Natural killer cell (primary cell): Measurements from ENCODE around the gene KRTAP10-10. TPM values are rescaled to one million over a fixed set of nuclear protein-coding genes. Genes with fewer than 3 reads are reported as not detected.
A peak's percentile ranks its signal among the peaks of the same experiment; 100 is the strongest.

ENCODE experiments used
- ATAC-seq, 3 donors: fragments of 150-1000 bp in 2 of 3; fragments of 200-7000 bp in 1 of 3; cut with Tn5 transposase; 1 replicate in 1 of 3; 2 replicates in 2 of 3; pipeline ENCODE4 v1.10.0; 2021; ENCODE audit warnings: mild to moderate bottlenecking in 2 of 3, moderate library complexity in 2 of 3
- DNase-seq, 2 donors: peaks; one replicate each; pipeline versions ENCODE4 v3.0.0 to v3.0.0-alpha.2; 2013 to 2021; ENCODE audit warnings: mixed read lengths in 1 of 2
- H3K27ac ChIP-seq: one replicate; pipeline ENCODE4 v1.5.1; 2013; ENCODE audit warnings: mild to moderate bottlenecking, low read length
- H3K27me3 ChIP-seq: one replicate; pipeline ENCODE4 v1.6.1; 2013; ENCODE audit warnings: low read length; ENCODE audit not compliant: control insufficient read depth, insufficient read depth
- H3K36me3 ChIP-seq: one replicate; pipeline ENCODE4 v1.6.1; 2013; ENCODE audit warnings: low read length; ENCODE audit not compliant: control insufficient read depth, insufficient read depth
- H3K4me1 ChIP-seq: one replicate; pipeline ENCODE4 v1.6.1; 2013; ENCODE audit warnings: low read length; ENCODE audit not compliant: control insufficient read depth, insufficient read depth
- H3K4me3 ChIP-seq: one replicate; pipeline ENCODE4 v1.5.1; 2013; ENCODE audit warnings: low read length
- H3K9me3 ChIP-seq: one replicate; pipeline ENCODE4 v1.6.1; 2013; ENCODE audit warnings: low read length; ENCODE audit not compliant: control insufficient read depth, insufficient read depth
- H3K27ac Mint-ChIP-seq, 2 donors: one replicate each; pipeline ENCODE4 v1.8.0; 2022; ENCODE audit warnings: mild to moderate bottlenecking in 2 of 2, mixed read lengths in 2 of 2, moderate library complexity in 1 of 2
- H3K27me3 Mint-ChIP-seq, 2 donors: one replicate each; pipeline ENCODE4 v1.8.0; 2022; ENCODE audit warnings: low read depth in 2 of 2, mixed read lengths in 2 of 2
- H3K36me3 Mint-ChIP-seq: one replicate; pipeline ENCODE4 v1.8.0; 2022; ENCODE audit warnings: mixed read lengths
- H3K4me1 Mint-ChIP-seq, 2 donors: one replicate each; pipeline ENCODE4 v1.8.0; 2022; ENCODE audit warnings: mixed read lengths in 2 of 2
- H3K4me3 Mint-ChIP-seq: one replicate; pipeline ENCODE4 v1.8.0; 2022; ENCODE audit warnings: mild to moderate bottlenecking, moderate library complexity, mixed read lengths
- H3K9me3 Mint-ChIP-seq, 2 donors: one replicate each; pipeline ENCODE4 v1.8.0; 2022; ENCODE audit warnings: mixed read lengths in 2 of 2
- CTCF ChIP-seq: fragments of 200-600 bp; IDR thresholded peaks from one replicate; pipeline ENCODE4 v1.8.0; 2022; ENCODE audit warnings: antibody characterized with exemption
- WGBS: methylation state at CpG from one replicate; pipeline ENCODE4 v1.1.7; 2013; ENCODE audit warnings: missing lambda C conversion rate; ENCODE audit not compliant: insufficient coverage; 5-methylcytosine and 5-hydroxymethylcytosine counted together
- intact Hi-C: fragments of 100-400 bp; cut with micrococcal nuclease; formaldehyde crosslinking; loops from one replicate; pipeline ENCODE4 v1.14.2; 2022
- total RNA-seq, 4 donors: library from RNA; stranded (reverse); fragments of 120-200 nt in 1 of 4; gene quantifications; one replicate each; pipeline versions ENCODE4 v1.2.3 to v1.2.4, GENCODE V29; 2013 to 2022

KRTAP10-10 gene
- total RNA-seq, 3 donors from 2014 or later (not counting 1 experiment from before 2014, with no cell fraction given): not detected

- Mint-ChIP-seq H3K36me3 (peaks cover 40% of the 10 kb centered on the region), H3K4me3 (no peak overlapping the region), H3K9me3 (peaks cover 13 to 34% of the 10 kb centered on the region in 2 donors), H3K4me1 (peaks cover 34 to 47% of the 10 kb centered on the region in 2 donors), H3K27ac (peak overlapping the region; percentile 88 to 95), H3K27me3 (no peaks in the 10 kb centered on the region)
- H3K9me3 ChIP-seq: peaks cover 11% of the 10 kb centered on the region
- peaks cover 22% of the 10 kb centered on the region for H3K4me1 ChIP-seq
- ATAC-seq (no peak), DNase-seq (no peak)
- TF ChIP-seq CTCF: no peak
- intact Hi-C loops: loop anchor here (2.0 to 10.0 kb wide), 2 partner anchors 37 to 95 kb away; partner anchors contain the start of genes KRTAP12-3 and TSPEAR
- no peak overlapping the region for H3K4me3 ChIP-seq
- H3K27me3 ChIP-seq: no peaks in the 10 kb centered on the region
- no peaks in the 10 kb centered on the region for H3K36me3 ChIP-seq
- 96% methylated on average over 6 of the region's 6 CpGs for WGBS
- peak overlapping the region; percentile 21 for H3K27ac ChIP-seq
These were observed 17.3 kb upstream of the KRTAP10-10 start for GRCh38 chr21:44619886-44620285.

DNA sequence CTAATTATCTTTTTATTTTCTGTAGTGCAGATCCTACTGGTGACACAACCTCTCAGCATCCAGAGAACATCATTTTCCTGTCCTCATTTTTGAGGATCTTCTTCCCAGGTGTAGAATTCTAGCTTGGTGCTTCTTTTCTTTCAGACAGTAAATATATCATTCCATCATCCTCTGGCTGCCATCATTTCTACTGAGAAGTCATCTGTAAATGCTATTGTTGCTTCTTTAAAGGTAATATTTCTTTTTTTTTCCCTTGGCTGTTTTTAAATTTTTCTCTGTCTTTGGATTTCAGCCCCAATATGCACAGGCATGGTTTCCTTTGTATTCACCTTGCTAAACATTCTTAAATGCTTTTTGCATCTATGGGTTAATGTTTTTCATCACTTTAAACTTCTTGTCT is 13.6 kb upstream of the KRTAP10-10 start:
- Mint-ChIP-seq H3K4me1 (peaks cover 43 to 60% of the 10 kb centered on the region in 2 donors), H3K27ac (peak overlapping the region in 1 of 2 donors; percentile 14), H3K9me3 (peaks cover 13 to 34% of the 10 kb centered on the region in 2 donors), H3K4me3 (no peak overlapping the region), H3K36me3 (peaks cover 40% of the 10 kb centered on the region), H3K27me3 (peaks cover 0 to 3% of the 10 kb centered on the region in 2 donors)
- Histone ChIP-seq H3K36me3 (no peaks in the 10 kb centered on the region), H3K4me1 (peaks cover 43% of the 10 kb centered on the region), H3K9me3 (peaks cover 11% of the 10 kb centered on the region), H3K27me3 (no peaks in the 10 kb centered on the region), H3K4me3 (no peak overlapping the region), H3K27ac (no peak overlapping the region)
- no peak for ATAC-seq
- DNase-seq: no peak
- intact Hi-C loops: loop anchor here (10.0 kb wide), 1 partner anchor 91 kb away; the partner anchor contains the start of gene TSPEAR
- TF ChIP-seq CTCF: no peak

DNA sequence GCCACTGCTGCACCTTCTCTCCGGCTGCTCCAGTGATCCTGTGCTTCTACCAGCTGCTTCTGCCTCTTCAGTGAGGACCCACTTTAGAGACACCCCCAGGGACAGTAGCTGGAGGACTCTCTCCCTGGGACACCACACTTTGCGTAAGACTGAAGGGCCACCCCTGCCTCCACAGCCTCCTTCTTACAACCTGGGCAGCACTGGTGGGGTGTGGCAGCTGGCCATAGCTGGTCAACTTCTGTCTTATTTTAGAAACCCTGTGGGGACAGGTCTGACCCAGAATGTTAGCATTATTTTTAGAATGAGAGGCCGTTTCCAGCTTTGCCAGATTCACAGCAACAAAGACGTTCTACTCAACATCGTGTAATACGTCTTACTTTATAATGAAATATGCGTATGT is 11.4 kb upstream of the KRTAP10-10 start:
- Mint-ChIP-seq H3K4me3 (peak overlapping the region; percentile 71), H3K4me1 (peaks cover 40 to 58% of the 10 kb centered on the region in 2 donors), H3K27me3 (peaks cover 0 to 3% of the 10 kb centered on the region in 2 donors), H3K27ac (peak overlapping the region; percentile 74 to 86), H3K9me3 (peaks cover 11 to 19% of the 10 kb centered on the region in 2 donors), H3K36me3 (peaks cover 29% of the 10 kb centered on the region)
- no peak for DNase-seq
- ATAC-seq: peak in 1 of 3 donors; percentile 18
- Histone ChIP-seq H3K4me3 (no peak overlapping the region), H3K9me3 (peaks cover 20% of the 10 kb centered on the region), H3K27ac (peak overlapping the region; percentile 1), H3K36me3 (no peaks in the 10 kb centered on the region), H3K4me1 (peaks cover 56% of the 10 kb centered on the region), H3K27me3 (no peaks in the 10 kb centered on the region)
- WGBS: 92% methylated on average over 4 of the region's 7 CpGs
- intact Hi-C loops: loop anchor here (2.0 to 10.0 kb wide), 2 partner anchors 33 to 89 kb away; partner anchors contain the start of gene TSPEAR
- TF ChIP-seq CTCF: no peak

DNA sequence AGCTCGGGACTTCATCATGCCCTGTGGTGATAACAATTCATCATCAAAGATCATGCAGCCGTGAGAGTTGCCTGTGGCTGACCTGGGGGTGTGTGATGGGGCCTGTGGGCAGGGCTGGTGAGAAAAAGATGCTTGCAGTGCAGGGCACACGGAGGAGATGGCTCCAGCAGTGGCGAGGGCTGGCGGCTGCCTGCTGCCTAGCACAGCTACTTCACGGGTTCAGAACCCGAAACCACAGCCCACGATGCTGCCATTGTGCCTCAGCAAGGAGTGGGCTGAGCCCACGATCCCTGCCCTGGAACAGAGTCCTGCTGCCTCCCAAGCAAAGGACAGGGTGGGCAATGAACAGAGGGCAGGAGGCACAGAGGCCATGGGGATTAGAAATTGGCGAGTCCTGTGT is 10.9 kb upstream of the KRTAP10-10 start:
- Mint-ChIP-seq H3K36me3 (peaks cover 32% of the 10 kb centered on the region), H3K27me3 (peaks cover 0 to 3% of the 10 kb centered on the region in 2 donors), H3K4me1 (peaks cover 43 to 59% of the 10 kb centered on the region in 2 donors), H3K9me3 (peaks cover 14 to 23% of the 10 kb centered on the region in 2 donors), H3K4me3 (peak overlapping the region; percentile 71), H3K27ac (peak overlapping the region; percentile 74 to 86)
- ATAC-seq (peak; percentile 86 to 99 (median 95)), DNase-seq (peak; percentile 65 to 66)
- Histone ChIP-seq H3K27me3 (no peaks in the 10 kb centered on the region), H3K4me3 (no peak overlapping the region), H3K36me3 (no peaks in the 10 kb centered on the region), H3K9me3 (peaks cover 23% of the 10 kb centered on the region), H3K27ac (peak overlapping the region; percentile 8), H3K4me1 (peaks cover 56% of the 10 kb centered on the region)
- 36% methylated on average over 10 of the region's 10 CpGs for WGBS
- intact Hi-C loops: loop anchor here (2.0 to 10.0 kb wide), 2 partner anchors 33 to 89 kb away; partner anchors contain the start of gene TSPEAR
- TF ChIP-seq CTCF: no peak
